H1 (cell line): ENCODE measurements around the gene C7orf25.

Source experiments
- CBX8 ChIP-seq: fragments of 300-800, 300-1000 bp; sonication (generic); IDR thresholded peaks from 2 replicates; pipeline ENCODE4 v1.7.1; 2016; ENCODE audit warnings: low read depth, low read length, borderline replicate concordance
- EGR1 ChIP-seq: IDR thresholded peaks from 2 replicates; pipeline ENCODE4 v1.6.1; 2011; ENCODE audit warnings: low read depth, low read length, borderline replicate concordance
- EZH2 ChIP-seq: fragments of 200-600 bp; sonication (generic); IDR thresholded peaks from 2 replicates; pipeline ENCODE4 v1.7.1; 2012; ENCODE audit warnings: low read depth, mild to moderate bottlenecking, moderate library complexity, low read length, inconsistent platforms; ENCODE audit not compliant: severe bottlenecking
- GABPA ChIP-seq: IDR thresholded peaks from 2 replicates; pipeline ENCODE4 v1.6.1; 2011; ENCODE audit warnings: mild to moderate bottlenecking, low read length, moderate library complexity, borderline replicate concordance; ENCODE audit not compliant: insufficient read depth
- HDAC2 ChIP-seq, 2 experiments: fragments of 300-600 bp in 1 of 2; sonication (generic) in 1 of 2; IDR thresholded peaks; 2 replicates each; pipeline ENCODE4 v1.6.1; 2011 to 2012; ENCODE audit warnings: low read depth in 2 of 2, low read length in 2 of 2, mild to moderate bottlenecking in 2 of 2, moderate library complexity in 2 of 2, borderline replicate concordance in 1 of 2, inconsistent platforms in 1 of 2
- KDM1A ChIP-seq: fragments of 200-600, 300-600 bp; sonication (generic); IDR thresholded peaks from 2 replicates; pipeline ENCODE4 v1.7.1; 2016; ENCODE audit warnings: mild to moderate bottlenecking, low read length, borderline replicate concordance
- POLR2A ChIP-seq, 2 experiments: IDR thresholded peaks; 1 replicate in 1 of 2; 2 replicates in 1 of 2; pipeline ENCODE4 v1.6.1; 2011; ENCODE audit warnings: low read depth in 2 of 2, low read length in 2 of 2, mild to moderate bottlenecking in 2 of 2; ENCODE audit errors: control extremely low read depth in 1 of 2
- POLR2AphosphoS5 ChIP-seq: IDR thresholded peaks from 2 replicates; pipeline ENCODE4 v1.6.1; 2011; ENCODE audit warnings: low read depth, low read length
- SUZ12 ChIP-seq: fragments of 200-600 bp; sonication (generic); IDR thresholded peaks from 2 replicates; pipeline ENCODE4 v1.6.1; 2012; ENCODE audit warnings: mild to moderate bottlenecking, inconsistent platforms, low read length, moderate library complexity, mixed read lengths
- TEAD4 ChIP-seq: IDR thresholded peaks from 2 replicates; pipeline ENCODE4 v1.6.1; 2012; ENCODE audit warnings: low read depth, low read length, inconsistent platforms, mixed read lengths
- TF ChIP-seq, protein P1 (sequence below): IDR thresholded peaks from 2 replicates; pipeline ENCODE4 v1.6.1; 2012; ENCODE audit warnings: low read length, inconsistent platforms
- TF ChIP-seq, protein P2 (sequence below), 3 experiments: IDR thresholded peaks; 1 replicate in 2 of 3; 2 replicates in 1 of 3; pipeline versions ENCODE4 v1.5.1 to v1.6.1; 2011; ENCODE audit warnings: low read length in 3 of 3, mild to moderate bottlenecking in 3 of 3, inconsistent platforms in 2 of 3, low read depth in 1 of 3, moderate library complexity in 1 of 3; ENCODE audit not compliant: insufficient read depth in 1 of 3; ENCODE audit errors: control extremely low read depth in 1 of 3

DNA sequence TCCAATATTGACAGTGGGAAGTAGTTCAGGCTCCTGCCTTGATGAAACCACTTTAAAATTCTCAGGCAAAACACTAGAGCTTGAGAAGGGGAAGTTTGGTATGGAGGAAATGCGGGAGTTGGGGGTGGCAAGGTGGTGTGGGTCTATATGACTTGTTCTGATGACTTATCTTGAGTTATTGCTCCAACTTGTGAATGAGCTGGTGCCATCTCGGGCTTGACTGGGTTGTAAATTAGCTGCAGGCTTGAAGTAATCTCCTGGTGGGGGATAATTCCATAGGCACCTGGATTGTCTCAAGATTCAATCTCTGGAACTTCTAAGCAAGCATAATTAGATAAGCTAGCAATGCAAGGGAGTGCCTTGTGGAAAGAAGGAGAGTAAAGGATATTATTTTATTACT is 49.3 kb upstream of the C7orf25 start:
- TF ChIP-seq EGR1 (no peak), POLR2A (IDR thresholded peaks at IDR 0.05; ENCODE audit: control extremely low read depth in 1 of 2, low read depth in 2 of 2, low read length in 2 of 2) (no peak), TEAD4 (no peak), SUZ12 (no peak), CBX8 (no peak), GABPA (no peak), EZH2 (no peak), HDAC2 (IDR thresholded peaks at IDR 0.05; ENCODE audit: borderline replicate concordance in 1 of 2, low read depth in 2 of 2, low read length in 2 of 2) (no peak), POLR2AphosphoS5 (no peak), KDM1A (no peak)
- TF ChIP-seq, protein P1, sequence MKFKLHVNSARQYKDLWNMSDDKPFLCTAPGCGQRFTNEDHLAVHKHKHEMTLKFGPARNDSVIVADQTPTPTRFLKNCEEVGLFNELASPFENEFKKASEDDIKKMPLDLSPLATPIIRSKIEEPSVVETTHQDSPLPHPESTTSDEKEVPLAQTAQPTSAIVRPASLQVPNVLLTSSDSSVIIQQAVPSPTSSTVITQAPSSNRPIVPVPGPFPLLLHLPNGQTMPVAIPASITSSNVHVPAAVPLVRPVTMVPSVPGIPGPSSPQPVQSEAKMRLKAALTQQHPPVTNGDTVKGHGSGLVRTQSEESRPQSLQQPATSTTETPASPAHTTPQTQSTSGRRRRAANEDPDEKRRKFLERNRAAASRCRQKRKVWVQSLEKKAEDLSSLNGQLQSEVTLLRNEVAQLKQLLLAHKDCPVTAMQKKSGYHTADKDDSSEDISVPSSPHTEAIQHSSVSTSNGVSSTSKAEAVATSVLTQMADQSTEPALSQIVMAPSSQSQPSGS: no peak
- TF ChIP-seq, protein P2, sequence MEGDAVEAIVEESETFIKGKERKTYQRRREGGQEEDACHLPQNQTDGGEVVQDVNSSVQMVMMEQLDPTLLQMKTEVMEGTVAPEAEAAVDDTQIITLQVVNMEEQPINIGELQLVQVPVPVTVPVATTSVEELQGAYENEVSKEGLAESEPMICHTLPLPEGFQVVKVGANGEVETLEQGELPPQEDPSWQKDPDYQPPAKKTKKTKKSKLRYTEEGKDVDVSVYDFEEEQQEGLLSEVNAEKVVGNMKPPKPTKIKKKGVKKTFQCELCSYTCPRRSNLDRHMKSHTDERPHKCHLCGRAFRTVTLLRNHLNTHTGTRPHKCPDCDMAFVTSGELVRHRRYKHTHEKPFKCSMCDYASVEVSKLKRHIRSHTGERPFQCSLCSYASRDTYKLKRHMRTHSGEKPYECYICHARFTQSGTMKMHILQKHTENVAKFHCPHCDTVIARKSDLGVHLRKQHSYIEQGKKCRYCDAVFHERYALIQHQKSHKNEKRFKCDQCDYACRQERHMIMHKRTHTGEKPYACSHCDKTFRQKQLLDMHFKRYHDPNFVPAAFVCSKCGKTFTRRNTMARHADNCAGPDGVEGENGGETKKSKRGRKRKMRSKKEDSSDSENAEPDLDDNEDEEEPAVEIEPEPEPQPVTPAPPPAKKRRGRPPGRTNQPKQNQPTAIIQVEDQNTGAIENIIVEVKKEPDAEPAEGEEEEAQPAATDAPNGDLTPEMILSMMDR (IDR thresholded peaks at IDR 0.05; ENCODE audit: control extremely low read depth in 1 of 3, insufficient read depth in 1 of 3, low read depth in 1 of 3, low read length in 3 of 3): no peak
